ENCODE measurements around the gene CASP1.

CASP1 gene

GRCh38 chr11:105024394-105024793 lies 10.6 kb downstream of the CASP1 start:
- ChIA-PET CTCF (no interaction called here), POLR2A (no interaction called here)
- no peaks in the 10 kb centered on the region for H3K36me3 ChIP-seq (ENCODE audit: control insufficient read depth in 2 of 2, insufficient read depth in 1 of 2, low read length in 2 of 2)
- no peaks in the 10 kb centered on the region for H3K9me3 ChIP-seq (ENCODE audit: control insufficient read depth, insufficient read depth, low read depth, low read length)
- TF ChIP-seq ZNF571 (tag by site-specific recombination; IDR thresholded peaks at IDR 0.05): no peak
- no peaks in the 10 kb centered on the region for H3K4me1 ChIP-seq (ENCODE audit: control insufficient read depth, insufficient read depth, low read length)
- H3K4me3 ChIP-seq (ENCODE audit: low read depth, low read length): no peak overlapping the region
- H3K27ac ChIP-seq (ENCODE audit: extremely low read depth, low read depth, low read length): no peak overlapping the region

GRCh38 chr11:105023003-105023402 lies 11.9 kb downstream of the CASP1 start, which contains the start of gene CASP5:
CASP5 (minus strand) TSS chr11:105023168; CDS start chr11:105023136, 32 bp downstream.
- CTCF ChIA-PET: no interaction called here
- Histone ChIP-seq H3K27ac (ENCODE audit: extremely low read depth, low read depth, low read length) (no peak within 1 kb of the TSS), H3K9me3 (ENCODE audit: control insufficient read depth, insufficient read depth, low read depth, low read length) (no peaks in the 10 kb centered on the region)

GRCh38 chr11:105022527-105022926 lies 12.4 kb downstream of the CASP1 start:
- ChIA-PET POLR2A (no interaction called here), CTCF (no interaction called here)
- Histone ChIP-seq H3K4me3 (ENCODE audit: low read depth, low read length) (no peak overlapping the region), H3K36me3 (ENCODE audit: control insufficient read depth in 2 of 2, insufficient read depth in 1 of 2, low read length in 2 of 2) (no peaks in the 10 kb centered on the region), H3K27ac (ENCODE audit: extremely low read depth, low read depth, low read length) (no peak overlapping the region), H3K4me1 (ENCODE audit: control insufficient read depth, insufficient read depth, low read length) (no peaks in the 10 kb centered on the region), H3K9me3 (ENCODE audit: control insufficient read depth, insufficient read depth, low read depth, low read length) (no peaks in the 10 kb centered on the region)
- TF ChIP-seq GLIS1 (tag by site-specific recombination; IDR thresholded peaks at IDR 0.05) (no peak), ZNF214 (tag by site-specific recombination; IDR thresholded peaks at IDR 0.05; ENCODE audit: borderline replicate concordance) (no peak), ZNF354C (tag by site-specific recombination; IDR thresholded peaks at IDR 0.05; ENCODE audit: borderline replicate concordance, low read depth) (no peak)

More at GRCh38 chr11:105023003-105023402, 11.9 kb downstream of the CASP1 start, which contains the start of gene CASP5:
- H3K4me1 ChIP-seq (ENCODE audit: control insufficient read depth, insufficient read depth, low read length): no peaks in the 10 kb centered on the region
- no peak within 1 kb of the TSS for H3K4me3 ChIP-seq (ENCODE audit: low read depth, low read length)
- no peak for TF ChIP-seq ZNF354C (tag by site-specific recombination; IDR thresholded peaks at IDR 0.05; ENCODE audit: borderline replicate concordance, low read depth)
- no peak for TF ChIP-seq ZNF677 (tag by site-specific recombination; IDR thresholded peaks at IDR 0.05)
- TF ChIP-seq ZNF202 (tag by site-specific recombination; IDR thresholded peaks at IDR 0.05; ENCODE audit: borderline replicate concordance): no peak
- TF ChIP-seq ZBTB7A (tag by site-specific recombination; IDR thresholded peaks at IDR 0.05; ENCODE audit: low read depth): no peak
- no peak for TF ChIP-seq ZNF121 (tag by site-specific recombination; IDR thresholded peaks at IDR 0.05)
- TF ChIP-seq KLF1 (tag by site-specific recombination; IDR thresholded peaks at IDR 0.05): no peak
- TF ChIP-seq ZNF664 (tag by site-specific recombination; IDR thresholded peaks at IDR 0.05): no peak
- TF ChIP-seq, protein P1, sequence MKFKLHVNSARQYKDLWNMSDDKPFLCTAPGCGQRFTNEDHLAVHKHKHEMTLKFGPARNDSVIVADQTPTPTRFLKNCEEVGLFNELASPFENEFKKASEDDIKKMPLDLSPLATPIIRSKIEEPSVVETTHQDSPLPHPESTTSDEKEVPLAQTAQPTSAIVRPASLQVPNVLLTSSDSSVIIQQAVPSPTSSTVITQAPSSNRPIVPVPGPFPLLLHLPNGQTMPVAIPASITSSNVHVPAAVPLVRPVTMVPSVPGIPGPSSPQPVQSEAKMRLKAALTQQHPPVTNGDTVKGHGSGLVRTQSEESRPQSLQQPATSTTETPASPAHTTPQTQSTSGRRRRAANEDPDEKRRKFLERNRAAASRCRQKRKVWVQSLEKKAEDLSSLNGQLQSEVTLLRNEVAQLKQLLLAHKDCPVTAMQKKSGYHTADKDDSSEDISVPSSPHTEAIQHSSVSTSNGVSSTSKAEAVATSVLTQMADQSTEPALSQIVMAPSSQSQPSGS (tag by site-specific recombination; IDR thresholded peaks at IDR 0.05; ENCODE audit: low read depth): no peak
- H3K36me3 ChIP-seq (ENCODE audit: control insufficient read depth in 2 of 2, insufficient read depth in 1 of 2, low read length in 2 of 2): no peaks in the 10 kb centered on the region
- POLR2A ChIA-PET: no interaction called here

DNA sequence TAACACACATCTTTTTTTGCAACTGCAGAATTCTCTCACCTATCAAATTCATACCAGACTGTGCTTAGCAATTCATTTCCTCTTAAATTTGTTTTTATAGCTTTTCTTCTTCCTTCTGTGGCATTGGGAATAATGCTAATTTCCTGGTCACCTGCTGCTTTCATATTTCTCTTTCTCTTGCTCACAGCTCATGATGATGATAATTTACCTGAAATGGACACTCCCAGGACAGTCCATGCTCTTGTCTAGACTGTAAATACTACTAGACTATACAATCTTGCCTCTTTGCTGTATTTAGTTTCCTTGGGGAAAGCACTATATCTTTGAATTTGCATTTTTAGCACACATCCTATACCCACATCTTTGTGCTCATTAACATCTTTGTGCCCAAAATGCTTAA lies 27.5 kb downstream of the CASP1 start:
- no peaks in the 10 kb centered on the region for H3K9me3 ChIP-seq (ENCODE audit: control insufficient read depth, insufficient read depth, low read depth, low read length)
- H3K4me3 ChIP-seq (ENCODE audit: low read depth, low read length): no peak overlapping the region
- POLR2A ChIA-PET: no interaction called here
- H3K27ac ChIP-seq (ENCODE audit: extremely low read depth, low read depth, low read length): no peak overlapping the region
- H3K36me3 ChIP-seq (ENCODE audit: control insufficient read depth in 2 of 2, insufficient read depth in 1 of 2, low read length in 2 of 2): no peaks in the 10 kb centered on the region
- H3K4me1 ChIP-seq (ENCODE audit: control insufficient read depth, insufficient read depth, low read length): no peaks in the 10 kb centered on the region
- CTCF ChIA-PET: interaction anchor here (0.7 kb wide), 1 partner anchor 212 kb away, joined by 4 read pairs; no protein-coding TSS in a partner anchor
- TF ChIP-seq ZNF747 (tag by site-specific recombination; IDR thresholded peaks at IDR 0.05) (no peak), ZNF391 (tag by site-specific recombination; IDR thresholded peaks at IDR 0.05; ENCODE audit: borderline replicate concordance, low read depth) (no peak), MZF1 (tag by site-specific recombination; IDR thresholded peaks at IDR 0.05; ENCODE audit: borderline replicate concordance) (no peak), ZNF138 (tag by site-specific recombination; IDR thresholded peaks at IDR 0.05; ENCODE audit: borderline replicate concordance) (no peak), ZBTB48 (tag by site-specific recombination; IDR thresholded peaks at IDR 0.05) (no peak), ZNF830 (tag by site-specific recombination; IDR thresholded peaks at IDR 0.05; ENCODE audit: low read depth) (no peak), ZNF473 (tag by site-specific recombination; IDR thresholded peaks at IDR 0.05) (no peak), ZNF658 (tag by site-specific recombination; IDR thresholded peaks at IDR 0.05) (no peak)
- TF ChIP-seq, protein P2, sequence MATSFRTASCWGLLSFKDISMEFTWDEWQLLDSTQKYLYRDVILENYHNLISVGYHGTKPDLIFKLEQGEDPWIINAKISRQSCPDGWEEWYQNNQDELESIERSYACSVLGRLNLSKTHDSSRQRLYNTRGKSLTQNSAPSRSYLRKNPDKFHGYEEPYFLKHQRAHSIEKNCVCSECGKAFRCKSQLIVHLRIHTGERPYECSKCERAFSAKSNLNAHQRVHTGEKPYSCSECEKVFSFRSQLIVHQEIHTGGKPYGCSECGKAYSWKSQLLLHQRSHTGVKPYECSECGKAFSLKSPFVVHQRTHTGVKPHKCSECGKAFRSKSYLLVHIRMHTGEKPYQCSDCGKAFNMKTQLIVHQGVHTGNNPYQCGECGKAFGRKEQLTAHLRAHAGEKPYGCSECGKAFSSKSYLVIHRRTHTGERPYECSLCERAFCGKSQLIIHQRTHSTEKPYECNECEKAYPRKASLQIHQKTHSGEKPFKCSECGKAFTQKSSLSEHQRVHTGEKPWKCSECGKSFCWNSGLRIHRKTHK (tag by site-specific recombination; IDR thresholded peaks at IDR 0.05): no peak
- TF ChIP-seq, protein P3, sequence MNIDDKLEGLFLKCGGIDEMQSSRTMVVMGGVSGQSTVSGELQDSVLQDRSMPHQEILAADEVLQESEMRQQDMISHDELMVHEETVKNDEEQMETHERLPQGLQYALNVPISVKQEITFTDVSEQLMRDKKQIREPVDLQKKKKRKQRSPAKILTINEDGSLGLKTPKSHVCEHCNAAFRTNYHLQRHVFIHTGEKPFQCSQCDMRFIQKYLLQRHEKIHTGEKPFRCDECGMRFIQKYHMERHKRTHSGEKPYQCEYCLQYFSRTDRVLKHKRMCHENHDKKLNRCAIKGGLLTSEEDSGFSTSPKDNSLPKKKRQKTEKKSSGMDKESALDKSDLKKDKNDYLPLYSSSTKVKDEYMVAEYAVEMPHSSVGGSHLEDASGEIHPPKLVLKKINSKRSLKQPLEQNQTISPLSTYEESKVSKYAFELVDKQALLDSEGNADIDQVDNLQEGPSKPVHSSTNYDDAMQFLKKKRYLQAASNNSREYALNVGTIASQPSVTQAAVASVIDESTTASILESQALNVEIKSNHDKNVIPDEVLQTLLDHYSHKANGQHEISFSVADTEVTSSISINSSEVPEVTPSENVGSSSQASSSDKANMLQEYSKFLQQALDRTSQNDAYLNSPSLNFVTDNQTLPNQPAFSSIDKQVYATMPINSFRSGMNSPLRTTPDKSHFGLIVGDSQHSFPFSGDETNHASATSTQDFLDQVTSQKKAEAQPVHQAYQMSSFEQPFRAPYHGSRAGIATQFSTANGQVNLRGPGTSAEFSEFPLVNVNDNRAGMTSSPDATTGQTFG (tag by site-specific recombination; IDR thresholded peaks at IDR 0.05; ENCODE audit: borderline replicate concordance): no peak

Measured in HEK293 (cell line).